HG02852 (cell line): ENCODE measurements around the gene DNAJC24.

Source experiments
- ATAC-seq: cut with Tn5 transposase; IDR thresholded peaks from one replicate; pipeline ENCODE4 v1.9.1; 2021; ENCODE audit warnings: mild to moderate bottlenecking, moderate library complexity; ENCODE audit not compliant: unreplicated experiment

Gene DNAJC24

GRCh38 chr11:31480930-31481329 lies 111.3 kb downstream of the DNAJC24 start:
- ATAC-seq, result no peak
